ENCODE measurements around the gene TSHZ2.
A peak's percentile ranks its signal among the peaks of the same experiment; 100 is the strongest.

The TSHZ2 gene

GRCh38 chr20:52958211-52958610 lies 13.9 kb upstream of the TSHZ2 start:
- Mint-ChIP-seq H3K4me1 (peaks cover 18% of the 10 kb centered on the region), H3K36me3 (ENCODE audit: low read depth) (no peaks in the 10 kb centered on the region), H3K4me3 (no peak overlapping the region), H3K9me3 (no peaks in the 10 kb centered on the region), H3K27ac (peak overlapping the region in 1 of 3 experiments; percentile 70), H3K27me3 (ENCODE audit: low read depth) (no peaks in the 10 kb centered on the region)
- no peak for TF ChIP-seq CTCF (IDR thresholded peaks at IDR 0.05; ENCODE audit: unreplicated experiment in 3 of 3)

DNA sequence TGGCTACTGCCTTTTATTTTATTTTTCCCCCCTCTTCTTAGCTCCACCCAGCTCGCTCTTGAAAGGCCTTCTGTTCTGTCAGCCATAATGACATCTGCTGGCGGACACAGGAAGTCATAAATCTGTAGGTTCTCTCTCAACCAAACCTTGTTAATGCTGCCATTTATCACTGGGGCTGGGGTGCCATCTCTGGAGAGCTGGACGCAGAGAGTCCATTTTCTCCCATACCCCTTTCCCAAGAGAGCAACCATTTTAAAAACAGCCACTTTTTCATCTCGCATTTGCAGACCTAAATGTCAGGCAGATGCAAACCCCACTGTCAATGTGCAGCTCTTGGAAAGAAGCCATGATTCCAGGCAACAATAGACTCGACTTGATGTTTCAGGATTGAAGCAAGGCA lies 13.0 kb upstream of the TSHZ2 start:
- Mint-ChIP-seq H3K9me3 (no peaks in the 10 kb centered on the region), H3K27me3 (ENCODE audit: low read depth) (no peaks in the 10 kb centered on the region), H3K27ac (peak overlapping the region; percentile 84 to 98 (median 95)), H3K4me3 (peak overlapping the region in 2 of 3 experiments; percentile 1 to 4), H3K36me3 (ENCODE audit: low read depth) (no peaks in the 10 kb centered on the region), H3K4me1 (peaks cover 28% of the 10 kb centered on the region)
- TF ChIP-seq CTCF (IDR thresholded peaks at IDR 0.05; ENCODE audit: unreplicated experiment in 3 of 3), result no peak

DNA sequence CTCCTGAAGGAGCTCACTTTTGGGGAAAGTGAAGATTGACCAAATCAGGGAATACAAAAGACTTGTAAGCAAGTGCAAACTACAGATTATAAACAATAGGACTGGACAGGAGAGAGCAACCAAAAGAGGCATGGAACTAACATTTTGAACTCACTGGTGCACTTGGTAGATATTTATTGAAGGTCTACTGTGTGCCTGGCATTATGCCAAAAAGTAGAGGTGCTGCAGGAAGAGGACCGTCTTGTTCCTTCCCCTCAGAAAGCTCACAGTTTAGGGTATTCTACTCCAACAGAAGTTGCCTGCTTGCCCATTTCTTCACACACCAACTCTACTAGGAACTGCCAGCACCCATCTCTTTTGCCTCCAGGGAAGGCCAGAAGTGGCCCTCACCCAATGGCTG lies 10.0 kb upstream of the TSHZ2 start:
- H3K27me3 Mint-ChIP-seq (ENCODE audit: low read depth), result no peaks in the 10 kb centered on the region
- peak overlapping the region in 2 of 3 experiments; percentile 6 to 55 for H3K27ac Mint-ChIP-seq
- H3K36me3 Mint-ChIP-seq (ENCODE audit: low read depth), result no peaks in the 10 kb centered on the region
- no peak for TF ChIP-seq CTCF (IDR thresholded peaks at IDR 0.05; ENCODE audit: unreplicated experiment in 3 of 3)
- H3K4me1 Mint-ChIP-seq, result peaks cover 32% of the 10 kb centered on the region
- H3K4me3 Mint-ChIP-seq, result no peak overlapping the region
- H3K9me3 Mint-ChIP-seq, result peaks cover 2% of the 10 kb centered on the region

DNA sequence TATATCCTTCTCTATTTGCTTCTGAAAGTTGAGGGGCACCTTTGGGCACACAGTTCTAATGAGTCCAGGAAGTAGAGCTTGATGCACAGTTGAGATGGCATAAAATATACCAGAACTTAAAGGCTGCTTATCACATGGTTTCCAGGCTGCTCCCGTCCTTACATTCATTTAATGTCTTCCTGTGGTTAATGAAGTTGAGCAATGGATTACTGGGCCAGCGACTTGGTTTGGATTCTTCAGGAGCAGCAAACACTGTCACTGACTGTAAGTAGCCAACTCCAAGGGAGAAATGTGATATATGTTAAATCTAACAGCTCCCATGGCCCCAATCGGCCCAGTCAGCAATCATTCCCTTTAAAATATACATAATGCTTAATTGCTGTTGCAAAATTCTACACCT lies 9.0 kb upstream of the TSHZ2 start:
- TF ChIP-seq CTCF (IDR thresholded peaks at IDR 0.05; ENCODE audit: unreplicated experiment in 3 of 3), result no peak
- H3K27ac Mint-ChIP-seq, result peak overlapping the region in 2 of 3 experiments; percentile 41 to 55
- no peaks in the 10 kb centered on the region for H3K27me3 Mint-ChIP-seq (ENCODE audit: low read depth)
- no peak overlapping the region for H3K4me3 Mint-ChIP-seq
- H3K36me3 Mint-ChIP-seq (ENCODE audit: low read depth), result no peaks in the 10 kb centered on the region
- peaks cover 2% of the 10 kb centered on the region for H3K9me3 Mint-ChIP-seq
- H3K4me1 Mint-ChIP-seq, result peaks cover 32% of the 10 kb centered on the region

- Mint-ChIP-seq H3K9me3 (peaks cover 2% of the 10 kb centered on the region), H3K4me3 (peak overlapping the region; percentile 11 to 32 (median 30)), H3K4me1 (peaks cover 27% of the 10 kb centered on the region), H3K36me3 (ENCODE audit: low read depth) (no peaks in the 10 kb centered on the region), H3K27me3 (ENCODE audit: low read depth) (no peaks in the 10 kb centered on the region), H3K27ac (peak overlapping the region; percentile 55 to 87 (median 74))
- TF ChIP-seq CTCF (IDR thresholded peaks at IDR 0.05; ENCODE audit: unreplicated experiment in 3 of 3), result no peak
These were observed 8.0 kb upstream of the TSHZ2 start for GRCh38 chr20:52964131-52964530.

DNA sequence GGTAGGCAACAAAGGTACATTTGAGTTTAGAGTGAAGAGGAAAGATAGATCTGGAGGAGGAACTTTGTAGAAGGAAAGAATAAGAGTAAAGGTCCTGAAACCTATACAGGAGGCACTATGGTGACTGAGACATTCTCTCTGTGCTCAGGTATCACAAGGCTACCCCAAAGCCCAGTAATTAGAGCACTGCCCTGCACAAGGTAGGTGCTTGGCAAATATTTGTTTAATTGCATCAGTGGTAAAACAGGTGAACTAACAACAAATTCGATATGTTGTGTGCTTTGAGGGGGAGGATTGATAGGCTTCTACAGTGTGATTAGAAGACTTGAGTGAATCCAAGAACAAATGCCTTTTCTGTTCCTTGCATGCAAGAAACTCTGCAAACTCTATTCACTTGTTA lies 6.8 kb upstream of the TSHZ2 start:
- no peak overlapping the region for H3K27ac Mint-ChIP-seq
- no peak overlapping the region for H3K4me3 Mint-ChIP-seq
- peaks cover 2% of the 10 kb centered on the region for H3K9me3 Mint-ChIP-seq
- no peaks in the 10 kb centered on the region for H3K27me3 Mint-ChIP-seq (ENCODE audit: low read depth)
- peaks cover 22% of the 10 kb centered on the region for H3K4me1 Mint-ChIP-seq
- H3K36me3 Mint-ChIP-seq (ENCODE audit: low read depth), result no peaks in the 10 kb centered on the region
- no peak for TF ChIP-seq CTCF (IDR thresholded peaks at IDR 0.05; ENCODE audit: unreplicated experiment in 3 of 3)
